Effector CD8-positive, alpha-beta T cell (primary cell): ENCODE measurements around the gene EXOC6B.
"Not testable (repeated sequence)": the region's sequence is repeated elsewhere in the genome, so short reads cannot be mapped to it uniquely, and the experiment has no call there.

ENCODE experiments used
- DNase-seq: peaks from one replicate; lab custom pipeline; 2025; lab: John Stamatoyannopoulos, UW

The EXOC6B gene

DNA sequence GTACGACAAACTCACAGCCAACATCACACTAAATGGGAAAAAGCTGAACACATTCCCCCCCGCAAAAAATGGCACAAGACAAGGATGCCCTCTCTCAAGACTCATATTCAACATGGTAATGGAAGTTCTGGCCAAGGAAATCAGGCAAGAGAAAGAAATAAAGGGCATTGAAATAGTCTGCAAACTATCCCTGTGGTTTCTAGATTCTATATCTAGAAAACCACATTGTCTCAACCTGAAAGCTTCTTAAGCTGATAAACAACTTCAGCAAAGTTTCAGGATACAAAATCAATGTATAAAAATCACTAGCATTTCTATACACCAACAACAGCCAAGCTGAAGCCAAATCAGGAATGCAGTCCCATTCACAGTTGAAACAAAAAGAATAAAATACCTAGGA is 383.6 kb downstream of the EXOC6B start:
- DNase-seq, result no peak

DNA sequence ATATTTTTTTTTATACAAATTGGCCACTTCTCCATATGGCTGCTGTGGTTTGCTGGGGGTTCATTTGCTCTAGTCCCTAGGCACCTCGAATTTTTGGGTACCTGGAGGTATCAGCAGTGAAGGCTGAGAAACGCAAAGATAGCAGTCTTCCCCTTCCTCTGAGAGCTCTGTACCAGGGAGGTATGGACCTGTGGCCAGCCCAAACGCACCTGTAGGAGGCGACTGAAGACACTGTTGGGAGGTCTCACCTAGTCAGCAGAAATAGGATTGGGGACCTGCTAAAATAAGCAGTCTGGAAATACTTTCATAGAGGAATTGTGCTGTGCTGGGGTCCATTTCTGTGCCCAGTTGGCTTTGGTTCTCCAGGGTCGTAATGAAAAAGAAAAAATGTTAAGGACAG is 385.9 kb downstream of the EXOC6B start:
- DNase-seq, result no peak

DNA sequence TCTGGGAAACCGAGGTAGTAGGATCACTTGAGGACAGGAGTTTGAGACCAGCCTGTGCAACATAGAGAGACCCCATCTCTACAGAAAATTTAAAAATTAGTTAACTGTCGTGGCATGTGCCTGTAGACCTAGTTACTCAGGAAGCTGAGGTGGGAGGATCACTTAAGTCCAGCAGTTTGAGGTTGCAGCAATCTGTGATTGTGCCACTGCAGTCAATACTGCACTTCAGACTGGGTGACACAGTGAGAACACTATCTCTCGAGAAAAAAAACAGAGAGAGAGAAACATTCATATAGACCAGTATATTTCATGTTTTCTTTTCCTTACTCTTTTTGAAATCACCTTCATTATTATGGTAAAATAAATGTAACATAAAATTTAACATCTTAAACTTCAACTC is 387.5 kb downstream of the EXOC6B start:
- DNase-seq, result no peak

DNA sequence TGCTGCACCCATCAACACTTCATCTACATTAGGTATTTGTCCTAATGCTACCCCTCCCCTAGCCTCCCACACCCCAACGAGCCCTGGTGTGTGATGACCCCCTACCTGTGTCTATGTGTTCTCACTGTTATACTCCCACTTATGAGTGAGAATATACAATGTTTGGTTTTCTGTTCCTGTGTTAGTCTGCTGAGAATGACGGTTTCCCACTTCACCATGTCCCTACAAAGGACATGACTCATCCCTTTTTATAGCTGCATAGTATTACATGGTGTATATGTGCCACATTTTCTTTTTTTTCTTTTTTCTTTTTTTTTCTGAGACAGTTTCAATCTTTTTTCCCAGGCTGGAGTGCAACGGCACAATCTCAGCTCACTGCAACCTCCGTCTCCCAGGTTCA is 394.1 kb downstream of the EXOC6B start:
- DNase-seq, result no peak

DNA sequence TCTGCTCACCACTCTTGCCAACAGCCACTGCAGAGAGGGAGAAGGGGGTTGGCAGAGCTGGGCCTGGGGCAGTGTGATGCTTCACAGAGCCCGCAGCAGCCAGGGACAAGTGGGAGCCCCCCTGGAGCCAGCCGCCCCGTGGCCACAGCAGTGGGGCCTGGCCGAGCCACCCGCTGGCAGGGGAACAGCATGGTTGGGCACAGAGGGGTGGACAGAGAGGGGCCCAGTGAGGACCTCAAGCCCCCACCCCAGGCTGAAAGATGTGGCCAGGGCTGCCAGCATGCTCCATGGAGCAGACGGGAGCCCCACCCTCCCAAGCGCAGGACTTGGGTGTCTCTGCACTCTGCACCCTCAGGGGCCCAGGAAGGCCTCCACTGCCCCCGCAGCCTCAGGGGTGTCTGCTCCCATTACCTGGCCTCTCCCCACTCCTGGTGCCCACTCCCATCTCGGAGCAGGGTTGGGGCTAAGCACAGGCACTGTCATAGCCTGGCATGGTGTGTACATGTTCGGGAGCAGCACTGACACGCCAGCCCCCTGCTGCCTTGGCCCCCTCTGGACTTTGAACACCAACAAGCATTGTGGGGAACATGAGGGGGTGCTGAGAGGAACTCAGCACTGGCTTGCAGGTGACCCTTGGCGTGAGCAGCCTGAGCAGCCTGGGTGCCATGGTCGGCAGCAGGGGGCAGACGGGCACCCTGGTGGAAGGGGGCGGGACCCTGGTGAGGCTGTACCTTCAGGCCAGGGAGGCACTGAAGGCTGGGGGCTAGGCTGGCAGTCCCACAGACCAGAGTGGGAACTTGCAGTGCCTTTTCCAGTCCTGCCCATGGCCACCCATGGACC is 398.6 kb downstream of the EXOC6B start:
- DNase-seq, result no peak

DNA sequence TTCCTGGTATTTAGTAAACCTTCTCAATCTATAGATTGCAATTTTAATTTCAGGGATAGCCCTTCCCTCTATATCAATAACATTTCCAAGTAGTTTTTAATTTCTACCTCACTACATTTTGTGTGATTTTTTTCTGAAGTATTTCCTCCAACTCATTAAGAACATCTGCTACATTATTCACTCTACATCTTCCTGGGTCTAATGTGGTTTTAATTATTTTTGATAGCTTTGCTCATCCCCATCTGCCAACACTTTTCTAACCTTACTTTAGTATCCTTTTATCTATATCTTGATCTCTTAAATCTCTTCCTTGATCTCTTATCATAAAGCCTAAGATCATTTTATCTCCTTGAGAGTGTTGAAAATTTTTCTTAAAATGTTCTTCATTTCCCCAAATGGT is 399.8 kb downstream of the EXOC6B start:
- DNase-seq, result no peak

DNA sequence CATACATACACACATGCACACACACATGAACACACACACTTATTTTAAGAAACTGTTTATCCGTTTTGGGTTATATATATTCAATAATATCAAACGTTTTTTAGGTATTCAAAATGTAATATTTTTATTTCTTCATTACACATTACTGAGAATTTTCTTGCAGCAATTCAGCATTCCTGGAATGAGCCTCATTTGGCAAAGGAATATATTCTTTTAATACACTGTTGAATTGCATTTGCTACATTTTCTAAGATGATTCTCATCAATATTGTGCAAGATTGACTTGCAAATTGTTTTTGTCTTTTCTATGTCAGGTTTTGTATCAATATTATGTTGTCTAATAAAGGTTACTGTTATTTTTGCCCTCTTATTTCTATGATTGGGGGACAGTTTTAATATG is 402.1 kb downstream of the EXOC6B start:
- no peak for DNase-seq

DNA sequence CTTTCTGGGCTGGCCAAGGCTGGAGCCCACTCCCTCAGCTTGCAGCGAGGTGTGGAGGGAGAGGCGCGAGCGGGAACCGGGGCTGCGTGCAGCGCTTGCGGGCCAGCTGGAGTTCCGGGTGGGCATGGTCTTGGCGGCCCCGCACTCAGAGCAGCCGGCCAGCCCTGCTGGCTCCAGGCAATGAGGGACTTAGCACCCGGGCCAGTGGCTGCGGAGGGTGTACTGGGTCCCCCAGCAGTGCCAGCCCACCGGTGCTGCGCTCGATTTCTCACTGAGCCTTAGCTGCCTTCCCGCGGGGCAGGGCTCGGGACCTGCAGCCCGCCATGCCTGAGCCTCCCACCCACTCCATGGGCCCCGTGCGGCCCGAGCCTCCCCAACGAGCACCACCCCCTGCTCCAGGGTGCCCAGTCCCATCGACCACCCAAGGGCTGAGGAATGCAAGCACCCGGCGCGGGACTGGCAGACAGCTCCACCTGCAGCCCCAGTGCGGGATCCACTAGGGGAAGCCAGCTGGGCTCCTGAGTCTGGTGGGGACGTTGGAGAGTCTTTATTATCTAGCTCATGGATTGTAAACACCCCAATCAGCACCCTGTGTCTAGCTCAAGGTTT is 404.0 kb downstream of the EXOC6B start:
- not testable (repeated sequence) for DNase-seq

DNA sequence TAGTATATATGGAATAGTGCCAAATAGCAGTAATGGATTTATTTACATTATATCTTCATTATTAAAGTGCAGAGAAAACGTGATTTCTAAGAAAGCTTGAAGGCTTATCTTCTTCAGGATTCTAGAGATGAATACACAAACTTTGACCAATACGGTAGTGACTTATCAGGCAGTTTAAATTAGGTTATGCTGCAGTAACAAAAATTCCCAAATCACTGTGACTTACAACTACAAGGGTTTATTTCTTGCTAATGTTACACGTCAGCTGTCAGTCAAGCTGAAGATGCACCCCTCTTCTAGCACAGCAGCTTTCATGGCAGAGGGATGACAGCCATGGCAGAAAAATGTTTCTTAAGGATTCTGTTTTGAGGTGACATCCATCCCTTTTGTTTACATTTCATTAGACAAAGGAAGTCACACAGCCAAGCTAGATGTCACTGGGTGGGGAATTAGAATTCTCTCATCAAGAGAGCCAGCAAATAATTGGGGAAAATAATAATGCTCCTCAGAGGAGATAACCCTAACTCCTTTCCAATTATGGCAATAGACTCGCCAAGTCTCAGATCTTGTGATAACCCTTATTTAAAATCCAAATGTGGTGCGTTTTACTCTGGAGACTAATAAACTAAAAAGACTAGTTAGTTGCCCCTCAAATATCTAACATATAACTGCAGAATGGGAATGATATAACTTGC is 409.9 kb downstream of the EXOC6B start:
- no peak for DNase-seq

DNA sequence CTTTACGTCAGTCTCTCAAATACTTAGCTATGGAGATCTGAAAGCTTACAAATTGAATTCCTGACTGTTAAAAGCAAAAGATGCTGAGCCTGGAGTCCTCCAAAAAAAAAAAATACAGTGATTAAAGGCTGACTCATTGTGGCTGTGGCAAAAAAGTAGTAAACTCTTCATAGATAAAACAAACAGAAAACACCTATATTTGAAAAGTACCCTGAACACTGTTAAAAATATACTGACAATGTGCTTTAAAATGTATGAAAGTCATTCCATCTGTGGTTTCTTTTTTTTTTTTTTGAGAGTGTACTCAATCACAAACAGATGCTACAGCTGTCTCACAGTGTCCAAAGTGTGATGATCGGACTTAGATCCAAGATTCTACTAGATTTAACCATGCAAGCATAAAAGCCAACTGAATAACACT is 410.6 kb downstream of the EXOC6B start:
- DNase-seq, result no peak

DNA sequence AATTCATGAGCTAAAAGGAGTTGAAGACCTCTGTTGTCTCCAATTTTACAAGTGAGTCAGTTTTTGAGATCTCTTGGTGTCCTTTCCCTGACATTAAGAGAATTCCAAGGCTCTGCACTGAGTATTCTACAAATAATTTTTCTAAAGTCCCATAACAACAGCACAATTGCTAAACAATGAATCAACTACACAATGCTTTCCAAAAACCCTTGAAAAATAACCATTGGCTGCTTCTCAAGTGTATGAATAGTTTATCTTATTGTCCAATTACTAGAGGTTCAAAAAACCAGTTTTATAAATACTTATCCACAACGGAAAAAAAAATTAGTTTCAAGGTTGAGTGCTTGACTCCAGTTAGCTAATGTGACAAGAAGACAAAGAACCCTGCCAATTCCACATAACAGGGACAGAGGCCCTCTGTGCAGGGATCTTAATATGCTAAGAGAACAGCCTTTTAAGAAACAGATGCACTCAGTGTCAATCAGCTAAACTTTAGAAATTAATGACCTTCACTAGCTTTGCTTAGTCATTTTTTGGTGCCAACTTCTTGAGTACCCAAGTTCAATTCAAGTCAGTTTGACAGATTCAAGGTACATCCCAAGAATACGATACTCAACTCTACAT is 411.6 kb downstream of the EXOC6B start:
- DNase-seq, result no peak

DNA sequence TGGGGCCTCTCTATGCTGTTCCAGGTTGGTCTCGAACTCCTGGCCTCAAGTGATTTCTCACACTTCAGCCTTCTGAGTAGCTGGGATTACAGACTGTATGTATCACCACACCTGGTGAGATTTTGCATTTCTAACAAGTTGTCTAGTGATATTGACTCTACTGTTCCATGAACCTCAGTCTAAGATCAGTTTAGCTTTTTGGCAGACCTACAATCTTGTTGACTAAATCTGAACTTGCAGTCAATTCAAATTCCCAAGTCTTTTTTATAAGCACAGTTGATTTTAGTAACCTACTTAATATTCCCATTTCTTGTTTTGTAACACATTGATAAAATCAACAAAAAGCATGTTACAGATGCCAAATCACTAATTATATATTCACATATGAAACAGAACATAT is 412.1 kb downstream of the EXOC6B start:
- no peak for DNase-seq

DNA sequence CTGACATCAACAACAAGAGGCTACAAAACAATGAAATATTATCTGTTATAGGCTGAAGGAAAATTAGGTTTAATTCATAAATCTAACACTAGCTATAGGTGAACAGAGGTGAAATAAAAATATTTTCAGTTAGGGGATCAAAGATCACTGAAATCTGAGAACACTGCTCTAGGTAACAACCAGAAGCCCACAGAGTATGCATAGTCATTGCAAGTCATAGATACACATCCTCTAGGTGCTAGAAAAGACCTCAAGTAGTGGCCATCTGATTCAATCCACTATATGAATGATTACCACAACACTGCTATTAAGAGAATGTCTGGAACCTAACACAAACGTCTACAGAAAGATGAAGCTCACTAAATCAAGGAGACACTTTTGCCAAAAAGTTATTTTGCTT is 413.6 kb downstream of the EXOC6B start:
- DNase-seq, result no peak

DNA sequence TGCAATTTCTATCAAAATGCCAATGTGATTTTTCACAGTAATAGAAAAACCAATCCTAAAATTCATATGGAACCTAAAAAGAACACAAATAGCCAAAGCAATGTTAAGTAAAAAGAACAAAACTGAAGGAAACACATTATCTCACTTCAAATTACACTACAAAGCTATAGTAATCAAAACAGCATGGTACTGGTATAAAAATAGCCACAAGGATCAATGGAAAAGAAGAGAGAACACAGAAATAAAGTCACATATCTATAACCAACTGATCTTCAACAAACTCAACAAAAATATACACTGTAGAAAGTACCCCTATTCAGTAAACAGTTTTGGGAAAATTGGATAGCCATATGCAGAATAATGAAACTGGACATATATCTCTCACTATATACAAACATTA is 426.0 kb downstream of the EXOC6B start:
- DNase-seq, result no peak

DNA sequence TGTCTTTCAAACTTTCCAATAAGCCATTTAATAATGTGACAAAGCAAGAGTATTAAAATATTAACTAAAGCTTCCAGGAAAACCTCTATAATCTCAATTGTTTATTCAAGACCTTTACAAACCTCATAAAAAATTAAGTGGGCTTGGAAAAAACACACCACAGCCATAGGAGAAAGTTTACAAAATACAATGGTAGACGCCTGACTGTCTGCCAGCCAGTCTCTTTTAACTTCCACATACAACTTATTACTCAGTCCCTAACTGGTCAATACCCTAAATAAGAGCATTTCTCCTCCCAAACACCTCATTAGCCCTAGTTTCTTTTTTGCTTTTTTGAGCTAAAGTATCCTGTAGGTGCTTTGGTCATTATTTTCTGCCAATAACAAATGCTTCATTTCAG is 430.7 kb downstream of the EXOC6B start:
- no peak for DNase-seq

DNA sequence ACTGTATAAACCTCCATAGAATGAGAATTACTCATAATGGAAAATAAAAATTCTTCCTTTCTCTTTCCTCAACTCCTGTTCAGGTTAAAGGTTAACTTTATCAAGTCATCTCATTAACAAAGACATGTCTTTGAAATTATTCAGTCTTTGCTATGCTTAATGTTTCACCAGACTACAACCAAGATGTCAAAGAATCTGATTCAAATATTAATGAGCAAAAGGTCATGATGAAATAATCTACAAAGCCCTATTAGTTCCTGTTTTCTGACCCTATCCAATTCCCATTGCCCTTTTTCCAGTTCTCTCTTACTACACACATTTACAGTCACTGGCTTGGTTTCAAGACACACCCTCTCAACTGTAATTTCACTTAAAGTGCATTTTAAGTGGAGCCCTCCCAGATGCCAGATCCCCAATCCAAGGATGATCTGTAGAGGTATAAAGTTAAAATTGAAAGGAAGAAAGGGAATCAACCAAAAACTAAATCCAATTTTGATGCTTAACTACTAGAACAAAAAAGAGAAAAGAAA is 431.2 kb downstream of the EXOC6B start:
- no peak for DNase-seq

DNA sequence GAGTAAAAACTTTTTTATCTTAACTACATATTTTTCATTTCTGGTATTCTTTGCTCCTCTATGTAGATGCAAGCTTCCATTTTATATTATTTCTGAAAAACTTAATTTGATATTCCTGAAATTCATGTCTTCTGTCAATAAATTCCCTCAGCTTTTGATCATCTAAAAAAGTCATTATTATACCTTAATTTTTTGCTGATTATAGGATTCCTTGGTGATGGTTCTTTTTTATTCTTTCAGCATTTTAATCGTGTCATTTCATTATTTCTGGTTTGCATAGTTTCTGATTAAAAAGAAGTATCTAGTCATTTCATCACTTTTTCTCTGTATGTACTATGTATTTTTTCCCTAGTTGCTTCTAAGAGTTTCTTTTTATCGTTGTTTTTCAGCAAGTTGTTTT is 436.4 kb downstream of the EXOC6B start:
- no peak for DNase-seq

DNA sequence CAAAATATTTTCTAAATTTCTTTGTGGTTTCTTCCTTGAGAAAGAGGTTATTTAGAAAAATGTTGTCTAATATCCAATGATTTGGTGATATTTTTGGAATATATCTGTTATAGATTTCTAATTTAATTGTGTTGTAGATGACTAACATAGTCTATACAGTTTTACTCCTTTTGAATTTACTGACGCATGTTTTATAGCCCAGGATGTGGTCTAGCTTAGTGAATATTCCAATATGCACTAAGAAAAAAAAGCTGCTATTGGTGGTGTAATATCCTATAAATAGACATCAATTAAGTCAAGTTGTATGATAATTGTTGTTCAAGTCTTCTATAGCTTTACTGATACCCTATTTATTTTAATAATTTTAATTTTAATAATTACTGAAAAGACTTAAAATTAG is 437.6 kb downstream of the EXOC6B start:
- DNase-seq, result no peak

DNA sequence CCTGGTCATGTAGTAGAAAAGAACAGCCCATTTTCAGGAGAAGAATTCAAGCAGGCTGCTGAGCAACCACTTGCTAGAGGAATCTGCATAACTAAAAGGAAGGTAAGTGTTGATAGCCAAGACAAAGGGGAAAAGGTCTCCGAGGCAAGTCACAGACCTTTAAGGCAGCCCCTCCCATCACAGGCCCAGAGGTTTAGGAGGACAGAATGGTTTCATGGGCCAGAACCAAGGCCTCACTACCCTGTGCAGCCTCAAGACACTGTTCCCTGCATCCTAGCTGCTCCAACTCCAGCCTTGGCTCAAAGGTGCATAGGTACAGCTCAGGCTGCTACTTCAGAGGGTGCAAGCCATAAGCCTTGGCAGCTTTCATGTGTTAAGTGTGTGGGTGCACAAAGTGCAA is 439.5 kb downstream of the EXOC6B start:
- DNase-seq, result no peak

DNA sequence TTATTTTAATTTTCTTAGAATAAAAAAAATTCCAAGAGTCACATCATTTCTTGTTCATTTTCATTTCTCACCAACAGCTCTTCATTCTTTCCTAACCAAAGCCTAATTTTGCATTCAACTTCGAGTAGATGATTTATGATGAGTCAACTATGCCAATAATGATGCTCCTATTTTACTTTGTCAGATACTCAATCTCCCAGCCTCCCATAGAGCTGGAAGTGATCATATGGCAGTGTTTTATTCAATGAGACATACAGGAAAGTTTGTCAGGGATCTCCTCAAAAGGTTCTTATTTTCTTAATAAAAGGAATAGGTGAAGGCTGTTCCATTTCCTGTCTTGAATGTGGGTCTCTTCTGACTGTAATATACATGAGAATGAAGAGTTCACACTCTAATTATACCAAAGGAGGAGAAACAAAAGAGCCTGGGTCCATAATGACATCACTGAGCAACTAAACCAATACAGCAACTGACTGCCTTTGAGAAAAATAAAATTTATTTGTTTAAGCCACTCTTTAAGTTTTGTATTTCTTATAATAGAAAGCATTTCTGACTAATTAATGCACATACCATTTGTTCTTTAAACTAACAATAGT is 447.0 kb downstream of the EXOC6B start:
- no peak for DNase-seq

DNA sequence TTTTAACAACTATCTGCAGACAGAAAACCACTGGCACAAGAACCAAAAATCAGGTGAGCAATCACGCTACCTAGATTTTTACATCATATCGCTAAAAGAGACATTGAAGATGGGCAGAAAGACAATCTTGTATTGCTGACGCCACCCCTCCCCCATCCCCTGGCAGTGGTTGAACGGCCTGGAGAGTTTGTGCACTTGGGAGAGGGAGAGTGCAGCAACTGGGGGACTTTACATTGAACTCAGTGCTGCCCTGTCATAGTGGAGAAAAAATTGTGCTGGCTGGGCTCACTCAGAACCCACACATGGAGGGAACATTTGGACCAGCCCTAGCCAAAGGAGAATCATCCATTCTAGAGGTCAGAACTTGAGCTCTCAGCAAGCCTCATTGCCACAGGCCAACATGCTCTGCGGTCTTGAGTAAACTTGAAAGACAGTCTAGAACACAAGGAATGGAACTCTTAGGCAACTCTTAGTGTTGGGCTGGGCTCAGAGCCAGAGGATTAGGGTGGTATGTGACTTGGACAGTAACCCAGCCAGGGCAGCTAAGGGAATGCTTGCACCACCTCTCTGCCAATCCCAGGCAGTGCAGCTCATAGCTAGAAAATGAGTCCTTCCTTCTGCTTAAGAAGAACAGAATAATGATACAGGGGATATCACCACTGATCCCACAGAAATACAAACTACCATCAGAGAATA is 458.2 kb downstream of the EXOC6B start:
- DNase-seq, result no peak
